ENCODE measurements around the gene CNOT11. TPM values are rescaled to one million over a fixed set of nuclear protein-coding genes. Genes with fewer than 3 reads are reported as not detected.
A peak's percentile ranks its signal among the peaks of the same experiment; 100 is the strongest.

CNOT11 gene
- total and polyA plus RNA-seq, 2 of the 13 experiments (the other 11 are each of a cell fraction or from before 2014, with no cell fraction given) = 114 to 209 TPM

- TF ChIP-seq, protein P1, sequence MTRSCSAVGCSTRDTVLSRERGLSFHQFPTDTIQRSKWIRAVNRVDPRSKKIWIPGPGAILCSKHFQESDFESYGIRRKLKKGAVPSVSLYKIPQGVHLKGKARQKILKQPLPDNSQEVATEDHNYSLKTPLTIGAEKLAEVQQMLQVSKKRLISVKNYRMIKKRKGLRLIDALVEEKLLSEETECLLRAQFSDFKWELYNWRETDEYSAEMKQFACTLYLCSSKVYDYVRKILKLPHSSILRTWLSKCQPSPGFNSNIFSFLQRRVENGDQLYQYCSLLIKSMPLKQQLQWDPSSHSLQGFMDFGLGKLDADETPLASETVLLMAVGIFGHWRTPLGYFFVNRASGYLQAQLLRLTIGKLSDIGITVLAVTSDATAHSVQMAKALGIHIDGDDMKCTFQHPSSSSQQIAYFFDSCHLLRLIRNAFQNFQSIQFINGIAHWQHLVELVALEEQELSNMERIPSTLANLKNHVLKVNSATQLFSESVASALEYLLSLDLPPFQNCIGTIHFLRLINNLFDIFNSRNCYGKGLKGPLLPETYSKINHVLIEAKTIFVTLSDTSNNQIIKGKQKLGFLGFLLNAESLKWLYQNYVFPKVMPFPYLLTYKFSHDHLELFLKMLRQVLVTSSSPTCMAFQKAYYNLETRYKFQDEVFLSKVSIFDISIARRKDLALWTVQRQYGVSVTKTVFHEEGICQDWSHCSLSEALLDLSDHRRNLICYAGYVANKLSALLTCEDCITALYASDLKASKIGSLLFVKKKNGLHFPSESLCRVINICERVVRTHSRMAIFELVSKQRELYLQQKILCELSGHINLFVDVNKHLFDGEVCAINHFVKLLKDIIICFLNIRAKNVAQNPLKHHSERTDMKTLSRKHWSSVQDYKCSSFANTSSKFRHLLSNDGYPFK (CRISPR knock-in tag; IDR thresholded peaks at IDR 0.05; ENCODE audit: borderline replicate concordance) = no peak
- peak; percentile 84; the same call in 1 of the 2 replicates for TF ChIP-seq ZNF331 (CRISPR knock-in tag; IDR thresholded peaks at IDR 0.05)
- 0 out of 2 replicates have a peak, but pooled peaks have one; percentile 55 for TF ChIP-seq RFXANK (CRISPR knock-in tag; IDR thresholded peaks at IDR 0.05)
- TF ChIP-seq CEBPG (CRISPR knock-in tag; IDR thresholded peaks at IDR 0.05) = peak; percentile 58; the same call in 1 of the 2 replicates
- TF ChIP-seq ZNF619 (CRISPR knock-in tag; IDR thresholded peaks at IDR 0.05) = 0 out of 2 replicates have a peak, but pooled peaks have one; percentile 35
- peak in 1 of 2 experiments; percentile 36; a peak in 1 of 4 replicates for TF ChIP-seq NR2F1 (CRISPR knock-in tag; IDR thresholded peaks at IDR 0.05)
- no peak for TF ChIP-seq ARNT (IDR thresholded peaks at IDR 0.05)
- no peak for TF ChIP-seq KLF12 (CRISPR knock-in tag; IDR thresholded peaks at IDR 0.05; ENCODE audit: borderline replicate concordance)
- TF ChIP-seq EHMT2 (IDR thresholded peaks at IDR 0.05; ENCODE audit: borderline replicate concordance, low read depth, low read length) = peak; percentile 86
- TF ChIP-seq TFAP4 (IDR thresholded peaks at IDR 0.05; ENCODE audit: borderline replicate concordance, low read depth) = peak; percentile 69; the same call in 1 of the 2 replicates
- TF ChIP-seq, protein P2, sequence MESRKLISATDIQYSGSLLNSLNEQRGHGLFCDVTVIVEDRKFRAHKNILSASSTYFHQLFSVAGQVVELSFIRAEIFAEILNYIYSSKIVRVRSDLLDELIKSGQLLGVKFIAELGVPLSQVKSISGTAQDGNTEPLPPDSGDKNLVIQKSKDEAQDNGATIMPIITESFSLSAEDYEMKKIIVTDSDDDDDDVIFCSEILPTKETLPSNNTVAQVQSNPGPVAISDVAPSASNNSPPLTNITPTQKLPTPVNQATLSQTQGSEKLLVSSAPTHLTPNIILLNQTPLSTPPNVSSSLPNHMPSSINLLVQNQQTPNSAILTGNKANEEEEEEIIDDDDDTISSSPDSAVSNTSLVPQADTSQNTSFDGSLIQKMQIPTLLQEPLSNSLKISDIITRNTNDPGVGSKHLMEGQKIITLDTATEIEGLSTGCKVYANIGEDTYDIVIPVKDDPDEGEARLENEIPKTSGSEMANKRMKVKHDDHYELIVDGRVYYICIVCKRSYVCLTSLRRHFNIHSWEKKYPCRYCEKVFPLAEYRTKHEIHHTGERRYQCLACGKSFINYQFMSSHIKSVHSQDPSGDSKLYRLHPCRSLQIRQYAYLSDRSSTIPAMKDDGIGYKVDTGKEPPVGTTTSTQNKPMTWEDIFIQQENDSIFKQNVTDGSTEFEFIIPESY (CRISPR knock-in tag; IDR thresholded peaks at IDR 0.05) = no peak
- no peak for TF ChIP-seq KLF13 (CRISPR knock-in tag; IDR thresholded peaks at IDR 0.05)
- no peak for TF ChIP-seq ARNT2 (CRISPR knock-in tag; IDR thresholded peaks at IDR 0.05; ENCODE audit: low read depth)
- no peak for TF ChIP-seq SP1 (IDR thresholded peaks at IDR 0.05)
- TF ChIP-seq SP1 (CRISPR knock-in tag; IDR thresholded peaks at IDR 0.05) = no peak
- no peak for TF ChIP-seq ESRRA (CRISPR knock-in tag; IDR thresholded peaks at IDR 0.05; ENCODE audit: low read depth)
- TF ChIP-seq ATF4 (CRISPR knock-in tag; IDR thresholded peaks at IDR 0.05) = no peak; a peak in 1 of 4 replicates
- TF ChIP-seq RBM39 (IDR thresholded peaks at IDR 0.05; ENCODE audit: low read depth, low read length, poor library complexity, severe bottlenecking) = no peak
- no peak for TF ChIP-seq GRHL1 (CRISPR knock-in tag; conservative IDR thresholded peaks at IDR 0.05)
- TF ChIP-seq KMT2B (CRISPR knock-in tag; IDR thresholded peaks at IDR 0.05) = 0 out of 2 replicates have a peak, but pooled peaks have one; percentile 36
- TF ChIP-seq SIX1 (CRISPR knock-in tag; IDR thresholded peaks at IDR 0.05; ENCODE audit: borderline replicate concordance) = peak; percentile 52; the same call in 1 of the 2 replicates
- TF ChIP-seq DRAP1 (CRISPR knock-in tag; IDR thresholded peaks at IDR 0.05) = 0 out of 2 replicates have a peak, but pooled peaks have one; percentile 39
These were observed 22.1 kb upstream of the CNOT11 start (continued) for GRCh38 chr2:101230541-101231001.

Data from HepG2 (cell line).